NCI-H2029 (cell line): Measurements from ENCODE around the gene ID1.
"Not testable (repeated sequence)": the region's sequence is repeated elsewhere in the genome, so short reads cannot be mapped to it uniquely, and the experiment has no call there.

Experiments
- DNase-seq: peaks from one replicate; lab custom pipeline; 2025; lab: John Stamatoyannopoulos, UW

Gene ID1

GRCh38 chr20:31602431-31602778 lies 2.7 kb upstream of the ID1 start:
- DNase-seq = no peak

GRCh38 chr20:31602779-31603441 lies 2.2 kb upstream of the ID1 start:
- no peak for DNase-seq

GRCh38 chr20:31603822-31604566 lies 1.1 kb upstream of the ID1 start:
- peak; percentile 99 for DNase-seq

GRCh38 chr20:31604567-31605030 lies 490 bp upstream of the ID1 start:
- no peak for DNase-seq

- DNase-seq = peak; percentile 31
Measured at GRCh38 chr20:31605902-31606803, 1.1 kb downstream of the ID1 start.

GRCh38 chr20:31606804-31607639 lies 1.9 kb downstream of the ID1 start:
- DNase-seq = peak; percentile 85

- no peak for DNase-seq
Measured at GRCh38 chr20:31607640-31608250, 2.7 kb downstream of the ID1 start.

- peak; percentile 97 for DNase-seq
Measured at GRCh38 chr20:31608251-31608945, 3.3 kb downstream of the ID1 start.

GRCh38 chr20:31612271-31612640 lies 7.2 kb downstream of the ID1 start:
- DNase-seq = not testable (repeated sequence)

- DNase-seq = no peak
Measured at GRCh38 chr20:31615416-31615815, 10.3 kb downstream of the ID1 start.

GRCh38 chr20:31617432-31618104 lies 12.5 kb downstream of the ID1 start:
- no peak for DNase-seq

GRCh38 chr20:31620246-31620645 lies 15.2 kb downstream of the ID1 start:
- no peak for DNase-seq

GRCh38 chr20:31623123-31623505 lies 18.0 kb downstream of the ID1 start:
- DNase-seq = not testable (repeated sequence)

GRCh38 chr20:31626534-31626933 lies 21.4 kb downstream of the ID1 start:
- not testable (repeated sequence) for DNase-seq

GRCh38 chr20:31628057-31628456 lies 23.0 kb downstream of the ID1 start:
- DNase-seq = not testable (repeated sequence)

GRCh38 chr20:31630187-31630790 lies 25.2 kb downstream of the ID1 start:
- DNase-seq = peak; percentile 69

- DNase-seq = no peak
Measured at GRCh38 chr20:31632548-31633338, 27.7 kb downstream of the ID1 start.

GRCh38 chr20:31633339-31633914 lies 28.3 kb downstream of the ID1 start:
- DNase-seq = no peak
